Gastrocnemius medialis (tissue), 4 donors: ENCODE measurements around the gene MEIOB.

Source experiments
- CTCF ChIP-seq, 5 experiments: fragments of 450-650 bp in 3 of 5; fragments of 200-600 bp in 2 of 5; sonication (generic) in 2 of 5; IDR thresholded peaks in 4 of 5; conservative IDR thresholded peaks in 1 of 5; 1 replicate in 4 of 5; 2 replicates in 1 of 5; pipeline ENCODE4 v1.5.1; 2016 to 2019; ENCODE audit warnings: antibody characterized with exemption in 5 of 5, mild to moderate bottlenecking in 3 of 5, moderate library complexity in 3 of 5
- POLR2A ChIP-seq, 2 donors: fragments of 450-650 bp; IDR thresholded peaks; one replicate each; pipeline ENCODE4 v1.6.1; 2017; ENCODE audit warnings: antibody characterized with exemption in 2 of 2, mild to moderate bottlenecking in 2 of 2, moderate library complexity in 2 of 2

GRCh38 chr16:1785846-1786170, 86.2 kb downstream of the MEIOB start:
- TF ChIP-seq POLR2A (IDR thresholded peaks at IDR 0.05): no peak
- TF ChIP-seq CTCF (IDR thresholded peaks at IDR 0.05 in 4 of 5, conservative IDR thresholded peaks at IDR 0.05 in 1 of 5): no peak
